HTR-8/SVneo (cell line): Measurements from ENCODE around the gene DNAH3.
"Not testable (repeated sequence)": the region's sequence is repeated elsewhere in the genome, so short reads cannot be mapped to it uniquely, and the experiment has no call there.

Experiments
- DNase-seq: peaks from one replicate; pipeline ENCODE4 v3.0.0; 2011; ENCODE audit warnings: low spot score, mixed read lengths; ENCODE audit not compliant: insufficient read length
- FAIRE-seq: peaks from 2 replicates; lab custom pipeline; 2011; peaks lifted over from hg19 to GRCh38; lab: Jason Lieb, UNC

The DNAH3 gene

DNA sequence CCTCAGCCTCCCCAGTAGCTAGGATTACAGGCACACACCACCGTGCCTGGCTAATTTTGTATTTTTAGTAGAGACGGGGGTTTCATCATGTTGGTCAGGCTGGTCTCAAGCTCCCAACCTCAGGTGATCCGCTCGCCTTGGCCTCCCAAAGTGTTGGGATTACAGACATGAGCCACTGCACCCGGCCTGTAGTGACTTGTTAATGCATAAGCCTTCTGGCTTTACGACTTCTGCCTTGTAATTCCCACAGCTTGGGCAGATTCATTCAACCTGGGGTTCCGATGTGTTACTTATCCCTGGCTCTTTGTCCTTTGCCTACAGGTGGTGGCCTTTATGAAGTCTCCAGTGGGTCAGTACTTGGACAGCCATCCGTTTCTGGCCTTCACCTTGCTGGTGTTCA is 19.5 kb upstream of the DNAH3 start:
- DNase-seq, FAIRE-seq: not testable (repeated sequence)

DNA sequence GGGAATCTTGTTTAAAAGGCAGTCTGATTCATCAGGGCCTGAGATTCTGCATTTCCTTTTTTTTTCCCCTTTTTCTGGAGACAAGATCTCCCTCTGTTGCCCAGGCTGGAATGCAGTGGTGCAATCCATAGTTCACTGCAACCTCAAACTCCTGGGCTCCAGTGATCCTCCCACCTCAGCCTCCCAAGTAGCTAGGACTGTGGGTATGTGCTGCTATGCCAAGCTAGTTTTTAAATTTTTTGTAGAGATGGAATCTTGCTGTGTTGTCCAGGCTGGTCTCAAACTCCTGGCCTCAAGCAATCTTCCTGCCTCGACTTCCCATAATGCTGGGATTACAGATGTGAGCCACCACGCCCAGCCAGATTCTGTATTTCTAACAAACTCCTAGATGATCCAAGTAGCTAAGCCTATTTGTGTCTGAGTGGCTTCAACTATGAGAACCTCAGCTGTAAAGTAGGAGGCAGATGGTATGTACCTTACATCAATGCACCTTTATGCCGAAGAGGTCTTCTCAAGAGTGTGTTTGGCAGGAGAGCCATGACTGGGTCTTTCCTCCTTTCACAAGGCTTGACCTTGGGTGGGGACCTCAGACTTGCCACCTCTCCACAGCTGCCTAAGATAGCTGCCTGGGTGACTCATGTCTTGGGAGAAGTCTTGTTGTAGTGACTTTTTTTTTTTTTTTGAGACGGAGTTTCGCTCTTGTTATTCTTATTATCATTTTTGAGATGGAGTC is 18.8 kb upstream of the DNAH3 start:
- no peak for FAIRE-seq
- no peak for DNase-seq

DNA sequence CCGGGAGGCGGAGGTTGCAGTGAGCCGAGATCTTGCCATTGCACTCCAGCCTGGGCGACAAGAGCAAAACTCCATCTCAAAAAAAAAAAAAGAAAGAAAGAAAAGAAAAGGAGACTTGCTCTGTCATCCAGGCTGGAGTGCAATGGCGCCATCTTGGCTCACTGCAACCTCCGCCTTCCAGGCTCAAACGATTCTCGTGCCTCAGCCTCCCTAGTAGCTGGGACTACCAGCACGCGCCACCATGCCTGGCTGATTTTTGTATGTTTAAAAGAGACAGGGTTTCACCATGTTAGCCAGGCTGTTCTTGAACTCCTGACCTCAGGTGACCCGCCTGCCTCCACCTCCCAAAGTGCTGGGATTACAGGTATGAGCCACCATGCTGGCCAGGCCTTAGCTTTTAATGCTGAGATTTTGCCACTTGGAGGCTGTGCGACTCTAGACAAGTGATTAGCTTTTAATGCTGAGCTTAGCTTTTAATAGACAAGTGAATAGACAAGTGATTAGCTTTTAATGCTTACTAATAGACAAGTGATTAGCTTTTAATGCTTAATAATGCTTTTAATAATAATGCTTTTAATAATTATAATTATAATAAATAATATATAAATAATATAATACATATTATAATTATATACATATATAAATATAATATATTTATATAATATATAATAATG is 17.4 kb upstream of the DNAH3 start:
- no peak for DNase-seq
- no peak for FAIRE-seq

DNA sequence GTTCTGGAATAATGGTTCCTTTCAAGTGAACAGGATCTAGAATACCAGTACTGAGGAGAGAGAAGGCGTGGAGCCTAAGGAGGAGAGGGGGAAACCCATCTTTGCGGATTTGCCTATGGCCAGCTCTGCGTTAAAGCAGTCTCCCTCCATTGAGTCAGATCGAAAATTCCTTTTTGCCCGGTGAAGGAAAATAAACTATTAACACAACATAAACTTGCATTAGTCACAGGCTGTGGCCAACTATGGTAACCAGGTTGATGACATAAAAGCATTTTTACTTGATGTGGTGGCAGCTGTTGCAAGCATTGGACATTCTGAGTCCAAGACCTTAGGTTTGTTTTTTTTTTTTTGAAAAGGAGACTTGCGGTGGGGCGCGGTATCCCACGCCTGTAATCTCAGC is 16.7 kb upstream of the DNAH3 start:
- FAIRE-seq (no peak), DNase-seq (peak; percentile 41)

DNA sequence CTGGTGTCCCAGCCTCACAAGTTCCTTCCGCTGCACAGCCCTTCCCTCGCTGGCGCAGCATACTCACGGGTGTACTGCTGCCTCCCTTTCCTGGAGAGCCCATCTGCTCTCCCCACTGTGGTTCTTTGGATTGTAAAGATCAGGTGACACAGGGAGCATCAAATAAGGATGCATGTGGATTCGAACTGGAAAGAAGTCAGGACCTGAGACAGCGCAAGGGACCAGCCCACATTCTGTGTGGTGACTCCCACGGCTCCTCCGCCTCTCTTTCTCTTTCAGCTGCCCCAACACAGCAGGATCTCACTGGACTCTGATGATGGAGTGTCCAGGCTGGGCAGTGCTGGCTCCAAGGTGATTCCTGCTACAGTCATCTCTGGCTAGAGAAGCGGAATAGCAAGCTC is 15.9 kb upstream of the DNAH3 start:
- FAIRE-seq = no peak

DNA sequence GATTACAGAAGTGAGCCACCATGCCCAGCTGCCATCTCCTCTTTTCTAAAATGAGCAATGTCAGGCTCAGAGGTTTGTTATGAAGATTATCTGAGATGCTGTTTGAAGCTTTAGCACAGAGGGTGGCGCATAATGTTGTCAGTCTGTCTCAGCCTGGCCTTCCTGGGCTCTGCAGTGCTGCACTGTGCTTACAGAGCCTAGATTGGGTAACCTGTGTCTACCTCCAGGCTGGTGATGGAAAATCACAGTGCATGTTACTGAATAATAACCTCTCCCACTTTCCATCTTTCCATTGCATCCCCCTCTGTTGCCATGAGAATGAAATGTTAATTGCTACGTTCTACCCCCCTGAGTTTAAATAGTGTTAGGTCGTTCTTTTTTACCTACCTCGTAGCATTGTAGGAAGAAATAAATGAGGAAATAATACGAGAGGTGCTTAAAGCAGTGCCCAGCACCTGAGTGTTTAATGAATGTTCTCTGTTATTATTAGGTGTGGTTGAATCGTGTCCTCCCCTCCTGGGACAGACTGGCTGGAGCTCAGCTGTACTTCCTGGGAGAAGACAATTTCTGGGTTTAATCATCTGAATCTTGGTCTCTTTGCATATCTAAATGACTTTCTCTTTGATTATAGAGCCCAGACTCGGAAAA is 14.0 kb upstream of the DNAH3 start:
- DNase-seq (no peak), FAIRE-seq (no peak)

More for the DNA sequence above, 15.9 kb upstream of the DNAH3 start:
- no peak for DNase-seq

DNA sequence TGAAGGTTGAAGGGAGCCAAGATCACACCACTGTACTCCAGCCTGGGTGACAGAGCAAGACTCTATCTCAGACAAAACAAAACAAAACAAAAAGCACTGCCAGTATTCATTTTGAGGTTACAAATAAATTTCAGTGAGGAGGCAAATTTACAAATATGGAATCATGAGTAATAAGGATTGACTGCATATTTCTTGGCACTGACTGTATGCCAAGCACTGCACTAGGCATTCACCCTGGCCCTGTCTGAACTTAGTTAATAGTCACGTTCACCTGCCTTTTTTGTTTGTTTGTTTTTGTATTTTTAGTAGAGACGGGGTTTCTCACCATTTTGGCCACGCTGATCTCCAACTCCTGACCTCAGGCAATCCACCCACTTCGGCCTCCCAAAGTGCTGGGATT is 12.9 kb upstream of the DNAH3 start:
- no peak for DNase-seq
- FAIRE-seq = no peak

DNA sequence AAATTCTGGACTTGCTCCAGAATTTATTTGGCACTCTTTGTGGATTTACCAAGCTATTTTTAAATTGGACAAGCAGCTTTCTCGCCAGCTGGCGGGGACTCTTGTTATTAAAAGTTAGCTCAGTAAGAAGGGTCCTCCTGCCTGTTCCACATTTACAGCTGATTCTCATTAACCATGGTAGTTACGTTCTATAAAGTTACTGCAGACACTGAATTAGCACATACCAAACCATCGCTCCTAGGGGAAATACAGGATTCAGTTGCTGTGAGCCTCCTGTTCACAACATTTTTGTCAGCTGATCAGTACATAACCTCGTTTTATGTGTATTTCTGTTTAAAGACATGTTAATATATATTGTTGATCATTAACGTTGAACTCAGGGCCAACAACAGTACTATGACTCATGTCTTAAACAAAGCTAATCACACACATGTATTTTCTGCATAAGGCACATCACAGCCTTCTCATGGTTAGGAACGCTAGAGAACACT is 12.1 kb upstream of the DNAH3 start:
- no peak for FAIRE-seq
- DNase-seq = no peak

DNA sequence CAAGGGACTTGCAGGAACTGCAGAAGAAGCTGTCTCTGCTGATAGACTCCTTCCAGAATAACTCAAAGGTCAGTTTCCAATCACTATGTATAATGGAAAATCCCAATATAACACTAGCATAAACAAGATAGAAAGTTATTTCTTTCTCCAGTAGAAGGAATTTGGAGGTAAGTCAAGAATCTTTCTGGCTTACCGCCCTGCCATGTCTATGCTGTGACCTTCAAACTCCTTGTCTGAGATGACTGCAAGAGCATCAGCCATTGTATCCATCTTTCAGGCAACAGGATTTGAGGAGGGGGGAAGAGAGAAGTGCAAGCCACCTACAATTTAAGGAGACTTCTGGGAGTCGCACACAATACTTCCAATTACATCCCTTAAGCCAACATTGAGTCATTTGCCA is 10.6 kb upstream of the DNAH3 start:
- FAIRE-seq (no peak), DNase-seq (no peak)

DNA sequence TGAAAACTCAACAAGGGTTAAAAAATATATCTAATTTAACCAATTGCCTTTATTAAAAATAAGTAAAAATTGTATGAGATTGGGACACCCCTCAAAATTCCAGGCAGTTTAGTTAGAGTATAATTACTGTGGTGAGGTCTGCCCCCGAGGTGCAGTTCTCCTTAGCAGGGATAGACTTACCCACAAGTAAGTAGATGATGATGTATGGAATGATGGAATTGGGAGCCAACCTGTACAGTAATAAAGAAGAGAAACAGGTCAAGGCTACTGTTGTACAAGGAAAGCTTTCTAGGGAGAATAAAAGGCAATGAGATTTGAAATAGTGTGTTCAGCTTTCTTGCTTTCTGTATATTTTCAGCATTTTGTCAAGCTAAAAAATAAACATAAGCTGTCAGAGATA is 9.6 kb upstream of the DNAH3 start:
- FAIRE-seq (no peak), DNase-seq (no peak)

DNA sequence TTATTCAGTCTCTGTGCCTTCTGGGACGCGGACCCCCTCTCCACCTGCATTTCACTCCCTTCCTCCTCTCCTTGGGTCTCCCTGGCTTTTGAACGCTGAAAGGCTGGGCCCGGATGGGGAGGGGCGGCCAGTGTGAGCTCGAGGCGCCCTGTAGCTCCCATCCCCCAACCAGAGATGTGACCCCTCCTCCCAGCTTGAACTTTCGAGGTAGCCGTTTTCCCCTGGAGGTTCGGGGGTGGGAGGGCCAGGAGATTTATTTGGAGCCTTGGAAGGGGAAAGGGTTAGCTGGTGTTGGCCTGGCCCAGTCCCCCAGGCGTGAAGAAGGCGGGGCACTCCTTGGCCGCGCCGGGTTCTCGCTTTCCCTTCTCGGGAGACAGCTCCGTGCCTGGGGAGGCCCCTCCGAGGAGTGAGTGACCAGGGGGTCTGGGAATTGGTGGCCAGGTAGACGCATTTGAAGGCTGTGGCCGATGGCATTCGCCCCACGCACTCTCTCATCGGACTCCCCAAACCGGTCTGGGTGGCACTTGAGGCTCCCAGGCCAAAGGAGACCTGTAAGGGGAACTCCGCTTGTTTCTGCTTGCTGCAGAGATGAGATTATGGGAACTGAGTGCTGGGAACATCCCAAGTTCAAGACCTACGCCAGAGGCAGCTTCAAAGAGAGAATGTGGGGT is 8.8 kb upstream of the DNAH3 start:
- no peak for FAIRE-seq
- DNase-seq = no peak

DNA sequence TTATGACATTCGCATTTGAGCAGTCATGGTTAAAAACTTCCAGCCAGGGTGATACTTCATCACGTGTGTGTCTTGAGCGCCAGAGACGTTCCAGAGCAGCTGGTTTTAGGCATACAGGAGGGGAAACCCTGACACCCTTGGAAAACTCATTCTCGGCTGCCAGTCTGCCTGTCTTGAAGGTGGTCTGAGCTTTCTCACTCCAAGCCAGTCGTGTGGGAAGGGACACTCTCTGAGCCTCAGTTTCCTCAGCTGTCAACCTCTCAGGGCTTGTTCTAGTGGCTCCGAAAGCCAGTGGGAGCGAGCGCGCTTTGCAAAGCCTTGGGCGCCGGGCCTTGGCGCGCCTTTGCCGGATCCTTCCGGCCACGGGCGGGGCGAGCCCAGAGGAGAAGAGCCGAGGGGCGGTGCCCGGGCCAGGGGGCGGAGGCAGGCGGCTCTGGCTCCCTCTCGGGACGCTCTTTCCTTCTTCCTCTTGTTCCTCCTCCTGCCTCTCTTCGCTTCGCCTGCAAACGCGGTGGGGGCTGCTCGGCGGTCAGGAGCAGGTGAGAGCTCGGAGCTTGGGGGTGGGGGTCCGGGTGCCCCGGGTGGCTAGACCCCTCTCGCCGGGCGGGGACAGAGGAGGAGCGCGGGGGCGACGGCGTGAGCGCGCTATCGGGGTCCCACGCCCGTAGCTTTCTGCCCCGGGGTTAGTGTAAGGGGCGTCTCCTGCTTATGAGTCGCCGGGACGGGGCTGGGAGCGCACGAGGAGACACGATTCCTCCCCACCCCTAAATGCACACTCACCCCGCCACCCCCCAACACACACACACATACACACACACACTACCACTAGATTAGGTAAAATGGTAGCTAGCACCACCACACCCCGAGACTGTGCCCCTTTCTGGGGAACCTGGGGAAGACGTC is 7.8 kb upstream of the DNAH3 start, which contains the start of gene LDAF1:
Gene LDAF1 (plus strand): TSS at position 467 of the 903 bp plus-strand sequence. CDS start 2,509 bp downstream, outside the sequence.
- FAIRE-seq = no peak
- peak; percentile 65 for DNase-seq

DNA sequence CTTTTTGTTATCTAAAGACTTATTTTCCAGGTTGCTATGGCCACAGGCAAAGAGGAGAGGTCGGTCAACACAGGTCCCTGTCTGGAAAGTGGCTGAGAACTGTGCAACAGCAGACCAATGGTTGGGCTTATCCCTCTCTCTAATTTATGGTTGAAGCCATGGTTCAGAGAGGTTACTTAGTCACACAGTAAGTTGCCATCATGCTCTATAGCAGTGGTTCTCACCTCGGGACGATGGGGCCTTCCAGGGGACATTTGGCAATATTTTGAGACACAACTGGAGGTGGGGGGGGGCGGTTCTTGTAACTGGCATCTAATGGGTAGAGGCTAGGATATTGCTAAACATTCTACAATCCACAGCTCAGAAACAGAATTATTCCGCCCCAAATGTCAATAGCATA is 7.0 kb upstream of the DNAH3 start:
- DNase-seq (no peak), FAIRE-seq (no peak)

DNA sequence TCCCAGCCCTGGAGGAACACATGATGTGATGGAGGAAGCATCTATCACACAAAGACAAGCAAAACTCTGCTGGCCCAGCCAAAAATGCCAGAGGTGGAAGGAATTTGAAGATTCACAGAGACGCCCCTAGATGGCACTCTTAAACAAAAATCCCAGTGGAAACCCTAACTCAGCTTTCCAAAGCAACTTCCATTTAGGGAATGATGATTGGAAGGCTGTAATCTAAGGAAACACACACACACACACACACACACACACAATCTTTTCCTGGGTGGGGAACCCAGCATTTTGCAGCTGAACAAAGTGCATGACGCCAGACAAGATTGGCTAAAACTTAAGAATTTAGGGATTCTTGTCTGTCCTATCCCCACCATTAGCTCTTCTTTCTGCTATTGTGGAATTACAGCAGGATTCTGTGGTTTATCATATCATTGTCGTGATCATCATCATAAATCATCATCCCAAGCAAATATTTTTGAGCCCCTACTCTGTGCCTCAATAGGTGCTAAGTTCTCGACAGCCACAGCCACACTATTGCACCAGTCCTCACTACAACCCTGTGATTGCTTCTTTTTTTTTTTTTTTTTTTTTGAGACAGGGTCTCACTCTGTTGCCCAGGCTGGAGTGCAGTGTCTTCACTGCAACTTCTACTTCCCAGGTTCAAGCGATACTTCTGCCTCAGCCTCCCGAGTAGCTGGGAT is 6.3 kb upstream of the DNAH3 start:
- no peak for FAIRE-seq
- peak; percentile 73 for DNase-seq

DNA sequence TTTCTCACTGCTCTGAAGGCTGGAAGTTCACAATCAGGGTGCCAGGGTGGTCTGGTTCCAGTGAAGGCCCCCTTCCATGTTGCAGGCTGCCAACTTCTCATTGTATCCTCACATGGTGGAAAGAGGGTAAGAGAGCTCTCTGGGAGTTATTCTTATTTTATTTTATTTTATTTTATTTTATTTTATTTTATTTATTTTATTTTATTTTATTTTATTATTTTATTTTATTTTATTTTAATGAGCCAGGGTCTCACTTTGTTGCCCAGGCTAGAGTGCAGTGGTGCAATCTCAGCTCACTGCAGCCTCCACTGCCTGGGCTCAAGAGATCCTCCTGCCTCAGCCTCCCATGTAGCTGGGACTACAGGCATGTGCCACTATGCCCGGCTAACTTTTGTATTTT is 5.4 kb upstream of the DNAH3 start:
- not testable (repeated sequence) for DNase-seq, FAIRE-seq

DNA sequence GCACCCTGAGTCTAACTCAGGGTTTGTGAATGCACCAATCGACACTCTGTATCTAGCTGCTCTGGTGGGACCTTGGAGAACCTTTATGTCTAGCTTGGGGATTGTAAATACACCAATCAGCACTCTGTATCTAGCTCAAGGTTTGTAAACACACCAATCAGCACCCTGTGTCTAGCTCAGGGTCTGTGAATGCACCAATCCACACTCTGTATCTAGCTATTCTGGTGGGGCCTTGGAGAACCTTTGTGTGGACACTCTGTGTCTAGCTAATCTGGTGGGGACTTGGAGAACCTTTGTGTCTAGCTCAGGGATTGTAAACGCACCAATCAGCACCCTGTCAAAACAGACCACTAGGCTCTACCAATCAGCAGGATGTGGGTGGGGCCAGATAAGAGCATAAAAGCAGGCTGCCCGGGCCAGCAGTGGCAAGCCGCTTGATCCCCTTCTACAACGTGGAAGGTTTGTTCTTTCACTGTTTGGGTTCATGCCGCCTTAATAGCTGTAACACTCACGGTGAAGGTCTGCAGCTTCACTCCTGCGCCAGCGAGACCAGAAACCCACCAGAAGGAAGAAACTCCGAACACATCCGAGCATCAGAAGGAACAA is 2.6 kb upstream of the DNAH3 start:
- not testable (repeated sequence) for DNase-seq, FAIRE-seq

DNA sequence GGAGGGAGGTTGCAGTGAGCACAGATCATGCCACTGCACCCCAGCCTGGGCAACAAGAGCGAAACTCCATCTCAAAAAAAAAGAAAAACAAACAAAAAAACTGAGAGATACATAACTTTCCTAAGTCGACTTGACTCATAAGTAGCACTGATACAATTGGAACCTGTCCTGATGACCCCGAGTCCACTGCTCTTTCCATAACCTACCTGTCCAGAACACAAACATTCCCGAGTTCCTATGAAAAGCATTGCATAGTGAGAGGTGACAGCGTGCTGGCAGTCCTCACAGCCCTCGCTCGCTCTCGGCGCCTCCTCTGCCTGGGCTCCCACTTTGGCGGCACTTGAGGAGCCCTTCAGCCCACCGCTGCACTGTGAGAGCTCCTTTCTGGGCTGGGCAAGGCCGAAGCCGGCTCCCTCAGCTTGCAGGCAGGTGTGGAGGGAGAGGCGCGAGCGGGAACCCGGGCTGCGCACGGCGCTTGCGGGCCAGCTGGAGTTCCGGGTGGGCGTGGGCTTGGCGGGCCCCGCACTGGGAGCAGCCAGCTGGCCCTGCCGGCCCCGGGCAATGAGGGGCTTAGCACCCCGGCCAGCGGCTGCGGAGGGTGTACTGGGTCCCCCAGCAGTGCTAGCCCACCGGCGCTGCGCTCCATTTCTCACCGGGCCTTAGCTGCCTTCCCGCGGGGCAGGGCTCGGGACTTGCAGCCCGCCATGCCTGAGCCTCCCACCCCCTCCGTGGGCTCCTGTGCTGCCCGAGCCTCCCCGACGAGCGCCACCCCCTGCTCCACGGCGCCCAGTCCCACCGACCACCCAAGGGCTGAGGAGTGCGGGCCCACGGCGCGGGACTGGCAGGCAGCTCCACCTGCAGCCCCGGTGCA is 1.7 kb upstream of the DNAH3 start:
- not testable (repeated sequence) for FAIRE-seq, DNase-seq

DNA sequence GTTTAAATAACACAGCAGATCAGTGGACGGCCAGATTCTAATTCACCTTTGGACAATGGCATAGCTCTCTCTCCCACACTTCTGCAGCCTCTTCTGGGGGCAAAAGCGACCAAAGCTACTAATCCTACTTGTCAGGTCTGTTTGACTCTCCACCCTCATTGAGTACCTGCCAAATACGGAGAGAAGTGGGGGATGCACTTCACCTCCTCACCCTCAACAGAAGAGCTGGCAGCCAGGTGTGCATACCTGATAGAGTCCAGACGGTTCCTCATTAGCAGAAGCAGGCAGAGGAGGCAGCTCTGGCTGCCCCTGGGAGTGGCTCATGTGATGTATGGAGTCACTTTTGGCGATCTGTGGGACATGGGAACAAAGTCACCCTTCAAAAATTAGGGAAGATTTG is 4.9 kb downstream of the DNAH3 start:
- FAIRE-seq (no peak), DNase-seq (no peak)
